HepG2 (cell line): Measurements from ENCODE around the gene PDK2. TPM values are rescaled to one million over a fixed set of nuclear protein-coding genes. Genes with fewer than 3 reads are reported as not detected.

Experiments used
- ATAC-seq: fragments of 200-7000 bp; cut with Tn5 transposase; 3 replicates; pipeline ENCODE4 v1.9.1; 2020; ENCODE audit warnings: mild to moderate bottlenecking, moderate library complexity
- BruUV-seq: library from RNA; stranded (reverse); fragments of 400-500 nt; replicated peaks from 2 replicates; lab custom pipeline; 2021; lab: Mats Ljungman, UMichigan
- CTCF ChIA-PET: fragments of 300-600 bp; formaldehyde crosslinking; extraction: SDS; loops from one replicate; lab custom pipeline; 2021; ENCODE audit warnings: low total read pairs, inconsistent platforms, low intra/inter-chr PET ratio; lab: Yijun Ruan, JAX
- POLR2A ChIA-PET: fragments of 350-600 bp; sonication (Branson Sonifier 250); formaldehyde crosslinking; loops from one replicate; lab custom pipeline; 2020; ENCODE audit warnings: antibody characterized with exemption, inconsistent platforms; lab: Yijun Ruan, JAX
- DNase-seq: peaks from one replicate; pipeline ENCODE4 v3.0.0-alpha.2; 2015; ENCODE audit warnings: low spot score
- FAIRE-seq: peaks from 3 replicates; lab custom pipeline; 2011; peaks lifted over from hg19 to GRCh38; lab: Jason Lieb, UNC
- H2AFZ ChIP-seq: one replicate; pipeline ENCODE4 v1.6.1; 2011; ENCODE audit warnings: low read length, inconsistent platforms
- H3K27ac ChIP-seq: fragments of 300-600 bp; 3 replicates; pipeline ENCODE4 v1.8.0; 2011; ENCODE audit warnings: mixed run types, mild to moderate bottlenecking, mixed read lengths, low read length, inconsistent platforms; ENCODE audit not compliant: insufficient read depth; ENCODE audit errors: extremely low read length
- H3K27me3 ChIP-seq, 2 experiments: fragments of 200-600 bp in 1 of 2; 2 replicates in 1 of 2; 3 replicates in 1 of 2; pipeline versions ENCODE4 v1.6.0 to v1.8.0; 2011; ENCODE audit warnings: low read length in 2 of 2, mild to moderate bottlenecking in 2 of 2, moderate library complexity in 2 of 2, inconsistent platforms in 1 of 2; ENCODE audit not compliant: insufficient read depth in 2 of 2, control insufficient read depth in 1 of 2
- H3K36me3 ChIP-seq, 2 experiments: fragments of 200-600 bp in 1 of 2; replicated peaks in 1 of 2; 2 replicates in 1 of 2; 3 replicates in 1 of 2; pipeline versions ENCODE4 v1.5.1 to v1.8.0; 2011; ENCODE audit warnings: low read length in 2 of 2, inconsistent platforms in 1 of 2; ENCODE audit not compliant: insufficient read depth in 2 of 2, control insufficient read depth in 1 of 2
- H3K4me1 ChIP-seq: 2 replicates; pipeline ENCODE4 v1.5.1; 2012; ENCODE audit warnings: low read length, inconsistent platforms; ENCODE audit not compliant: insufficient read depth
- H3K4me2 ChIP-seq: 2 replicates; pipeline ENCODE4 v1.6.0; 2011; ENCODE audit warnings: low read depth, low read length, inconsistent platforms
- H3K4me3 ChIP-seq, 3 experiments: fragments of 200-600 bp in 1 of 3; sonication (generic), shearing (Covaris generic) in 1 of 3; replicated peaks in 1 of 3; 2 replicates each; pipeline ENCODE4 v1.5.1; 2011 to 2016; ENCODE audit warnings: low read length in 3 of 3, inconsistent platforms in 2 of 3, low read depth in 2 of 3, mild to moderate bottlenecking in 2 of 3, control low read depth in 1 of 3, mixed read lengths in 1 of 3; ENCODE audit not compliant: insufficient read depth in 1 of 3
- H3K79me2 ChIP-seq: one replicate; pipeline ENCODE4 v1.6.1; 2011; ENCODE audit warnings: low read length, inconsistent platforms; ENCODE audit not compliant: insufficient read depth
- H3K9ac ChIP-seq: 2 replicates; pipeline ENCODE4 v1.6.0; 2011; ENCODE audit warnings: mild to moderate bottlenecking, low read depth, low read length, inconsistent platforms; ENCODE audit not compliant: insufficient read depth
- H3K9me3 ChIP-seq: 2 replicates; pipeline ENCODE4 v1.5.1; 2012; ENCODE audit warnings: mild to moderate bottlenecking, low read length
- H4K20me1 ChIP-seq: 2 replicates; pipeline ENCODE4 v1.6.0; 2011; ENCODE audit warnings: inconsistent platforms, mild to moderate bottlenecking, low read length, moderate library complexity; ENCODE audit not compliant: insufficient read depth
- ARNTL ChIP-seq: sonication (generic); formaldehyde crosslinking; IDR thresholded peaks from 2 replicates; pipeline ENCODE4 v1.4.0; 2020; ENCODE audit warnings: mild to moderate bottlenecking, missing genetic modification reagents
- HOXA3 ChIP-seq: sonication (generic); formaldehyde crosslinking; IDR thresholded peaks from 2 replicates; pipeline ENCODE4 v1.5.0; 2020; ENCODE audit warnings: missing genetic modification reagents
- NFRKB ChIP-seq: fragments of 450-650 bp; IDR thresholded peaks from 2 replicates; pipeline ENCODE4 v1.6.1; 2017
- ZNF143 ChIP-seq: sonication (generic); formaldehyde crosslinking; IDR thresholded peaks from 2 replicates; pipeline ENCODE4 v1.4.0; 2020; ENCODE audit warnings: missing genetic modification reagents
- ZNF883 ChIP-seq: sonication (generic); formaldehyde crosslinking; IDR thresholded peaks from 2 replicates; pipeline ENCODE4 v1.5.1; 2020; ENCODE audit warnings: mild to moderate bottlenecking, missing genetic modification reagents; ENCODE audit errors: not compliant biosample characterization
- WGBS: methylation state at CpG from one replicate; pipeline ENCODE4 v1.1.6; 2017; ENCODE audit warnings: low lambda C conversion rate; 5-methylcytosine and 5-hydroxymethylcytosine counted together
- in situ Hi-C: cut with HindIII; loops from 2 replicates; pipeline ENCODE4 v1.10.0; 2017; ENCODE audit warnings: low pct_unique_long_range_greater_than_20kb; ENCODE audit not compliant: extremely low pct_ligation_motif_present
- intact Hi-C: fragments of 100-400 bp; cut with micrococcal nuclease; formaldehyde crosslinking; loops from one replicate; pipeline ENCODE4 v1.10.0; 2022; ENCODE audit not compliant: unreplicated experiment
- polyA plus RNA-seq, 8 experiments: library from polyadenylated mRNA; depleted of rRNA in 3 of 8; stranded (reverse) in 7 of 8; unstranded in 1 of 8; fragments of >200 nt; fragmentation: Illumina TruSeq in 4 of 8; extraction: Trizol in 4 of 8; gene quantifications; 2 replicates each; pipeline versions ENCODE4 v1.2.1 to v1.2.3, GENCODE V29; 2011 to 2016; ENCODE audit warnings: low read depth in 4 of 8, missing spikeins in 1 of 8, mixed read lengths in 1 of 8; ENCODE audit not compliant: insufficient read depth in 1 of 8
- total RNA-seq, 5 experiments: library from RNA; depleted of rRNA; stranded (reverse); fragments of >200 nt; fragmentation: Illumina TruSeq; extraction: Trizol; gene quantifications; 2 replicates each; pipeline ENCODE4 v1.2.3, GENCODE V29; 2016; ENCODE audit warnings: low read depth in 1 of 5
- TF ChIP-seq, protein P1 (sequence below): sonication (generic); formaldehyde crosslinking; IDR thresholded peaks from 2 replicates; pipeline ENCODE4 v1.8.0; 2022; ENCODE audit warnings: missing genetic modification reagents, low read depth, mild to moderate bottlenecking, borderline replicate concordance
- TF ChIP-seq, protein P2 (sequence below): sonication (generic); formaldehyde crosslinking; conservative IDR thresholded peaks from 2 replicates; pipeline ENCODE4 v1.8.0; 2022; ENCODE audit warnings: missing genetic modification reagents

The PDK2 gene
- total and polyA plus RNA-seq, 2 of the 13 experiments (the other 11 are each of a cell fraction or from before 2014, with no cell fraction given), result 18.5 to 59.7 TPM

DNA sequence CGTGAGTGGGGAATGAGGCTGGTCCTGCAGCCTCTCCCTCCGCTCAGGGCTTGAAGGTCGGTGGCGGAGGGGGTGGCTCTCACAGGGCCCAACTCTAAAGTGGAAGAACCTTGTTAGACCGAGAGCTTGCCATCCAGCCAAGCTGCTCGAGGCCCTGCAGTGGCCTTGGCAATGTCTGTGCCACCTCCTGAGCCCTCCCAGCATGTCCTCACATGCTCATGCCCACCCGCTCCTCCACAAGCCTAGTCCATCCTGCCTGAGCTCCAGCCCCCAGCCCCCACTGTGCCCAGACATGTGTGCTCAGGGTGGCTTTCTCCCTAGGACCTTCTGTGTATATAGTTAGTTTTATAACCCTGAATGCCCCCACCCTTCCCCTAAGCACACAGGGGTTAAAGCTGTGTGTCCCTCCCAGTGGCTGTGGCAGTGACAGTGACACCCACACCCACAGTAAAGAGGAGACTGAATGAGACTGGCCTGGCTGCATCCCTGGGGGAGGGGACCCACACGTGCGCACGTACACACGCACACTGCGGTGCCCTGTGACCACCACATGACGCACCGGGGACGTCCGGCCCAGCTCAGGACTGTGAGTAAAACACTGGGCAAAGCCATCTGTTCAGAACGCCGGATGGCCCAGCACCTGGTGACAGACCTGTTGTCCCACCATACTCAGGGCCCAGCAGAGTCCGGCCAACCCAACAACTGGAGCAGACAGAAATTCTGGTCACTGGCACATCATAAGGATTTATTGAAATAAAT, 15.6 kb downstream of the PDK2 start:
- peaks cover 0 to 2% of the 10 kb centered on the region in 2 experiments; a peak in 1 of 5 replicates for H3K27me3 ChIP-seq
- 93% methylated on average over 12 of the region's 19 CpGs for WGBS
- CTCF ChIA-PET, result no interaction called here
- H2AFZ ChIP-seq, result no peak overlapping the region
- POLR2A ChIA-PET, result interaction anchor here (1.0 to 2.9 kb wide), 5 partner anchors 9 to 68 kb away, joined by 3 to 32 read pairs (median 4); no protein-coding TSS in a partner anchor
- no peaks in the 10 kb centered on the region; a peak in 1 of 5 replicates for H3K36me3 ChIP-seq
- H4K20me1 ChIP-seq, result no peaks in the 10 kb centered on the region
- no peak for ATAC-seq
- BruUV-seq, result no TSS peak
- intact Hi-C loops (loop anchor here (2.0 kb wide), 1 partner anchor 16 kb away; the partner anchor contains the start of gene PDK2), in situ Hi-C loops (no loop called here)
- H3K4me1 ChIP-seq, result peaks cover 62% of the 10 kb centered on the region
- H3K79me2 ChIP-seq, result no peaks in the 10 kb centered on the region
- no peak for DNase-seq
- TF ChIP-seq ZNF143 (0 out of 2 replicates have a peak, but pooled peaks have one; percentile 1), NFRKB (no peak), ARNTL (CRISPR knock-in tag) (no peak), ZNF883 (CRISPR knock-in tag) (no peak), HOXA3 (CRISPR knock-in tag) (0 out of 2 replicates have a peak, but pooled peaks have one; percentile 14)
- TF ChIP-seq, protein P1, sequence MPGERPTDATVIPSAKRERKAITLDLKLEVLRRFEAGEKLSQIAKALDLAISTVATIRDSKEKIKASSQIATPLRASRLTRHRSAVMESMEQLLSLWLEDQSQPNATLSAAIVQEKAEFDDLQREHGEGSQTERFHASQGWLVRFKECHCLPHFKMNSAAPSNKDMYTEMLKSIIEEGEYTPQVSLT (CRISPR knock-in tag), result no peak
- TF ChIP-seq, protein P2, sequence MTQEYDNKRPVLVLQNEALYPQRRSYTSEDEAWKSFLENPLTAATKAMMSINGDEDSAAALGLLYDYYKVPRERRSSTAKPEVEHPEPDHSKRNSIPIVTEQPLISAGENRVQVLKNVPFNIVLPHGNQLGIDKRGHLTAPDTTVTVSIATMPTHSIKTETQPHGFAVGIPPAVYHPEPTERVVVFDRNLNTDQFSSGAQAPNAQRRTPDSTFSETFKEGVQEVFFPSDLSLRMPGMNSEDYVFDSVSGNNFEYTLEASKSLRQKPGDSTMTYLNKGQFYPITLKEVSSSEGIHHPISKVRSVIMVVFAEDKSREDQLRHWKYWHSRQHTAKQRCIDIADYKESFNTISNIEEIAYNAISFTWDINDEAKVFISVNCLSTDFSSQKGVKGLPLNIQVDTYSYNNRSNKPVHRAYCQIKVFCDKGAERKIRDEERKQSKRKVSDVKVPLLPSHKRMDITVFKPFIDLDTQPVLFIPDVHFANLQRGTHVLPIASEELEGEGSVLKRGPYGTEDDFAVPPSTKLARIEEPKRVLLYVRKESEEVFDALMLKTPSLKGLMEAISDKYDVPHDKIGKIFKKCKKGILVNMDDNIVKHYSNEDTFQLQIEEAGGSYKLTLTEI (CRISPR knock-in tag), result no peak
- H3K4me3 ChIP-seq, result no peak overlapping the region
- H3K27ac ChIP-seq, result peak overlapping the region; percentile 19
- no peak for FAIRE-seq
- H3K9ac ChIP-seq, result 0 out of 2 replicates have a peak overlapping the region, but pooled peaks have one; percentile 5
- no peaks in the 10 kb centered on the region for H3K9me3 ChIP-seq
- H3K4me2 ChIP-seq, result no peak overlapping the region
